Measurements from ENCODE around the gene CHRM4. TPM values are rescaled to one million over a fixed set of nuclear protein-coding genes. Genes with fewer than 3 reads are reported as not detected.

The CHRM4 gene
- total and polyA plus RNA-seq, 2 of the 13 experiments (the other 11 are each of a cell fraction or from before 2014, with no cell fraction given) = 0.13 to 0.21 TPM

DNA sequence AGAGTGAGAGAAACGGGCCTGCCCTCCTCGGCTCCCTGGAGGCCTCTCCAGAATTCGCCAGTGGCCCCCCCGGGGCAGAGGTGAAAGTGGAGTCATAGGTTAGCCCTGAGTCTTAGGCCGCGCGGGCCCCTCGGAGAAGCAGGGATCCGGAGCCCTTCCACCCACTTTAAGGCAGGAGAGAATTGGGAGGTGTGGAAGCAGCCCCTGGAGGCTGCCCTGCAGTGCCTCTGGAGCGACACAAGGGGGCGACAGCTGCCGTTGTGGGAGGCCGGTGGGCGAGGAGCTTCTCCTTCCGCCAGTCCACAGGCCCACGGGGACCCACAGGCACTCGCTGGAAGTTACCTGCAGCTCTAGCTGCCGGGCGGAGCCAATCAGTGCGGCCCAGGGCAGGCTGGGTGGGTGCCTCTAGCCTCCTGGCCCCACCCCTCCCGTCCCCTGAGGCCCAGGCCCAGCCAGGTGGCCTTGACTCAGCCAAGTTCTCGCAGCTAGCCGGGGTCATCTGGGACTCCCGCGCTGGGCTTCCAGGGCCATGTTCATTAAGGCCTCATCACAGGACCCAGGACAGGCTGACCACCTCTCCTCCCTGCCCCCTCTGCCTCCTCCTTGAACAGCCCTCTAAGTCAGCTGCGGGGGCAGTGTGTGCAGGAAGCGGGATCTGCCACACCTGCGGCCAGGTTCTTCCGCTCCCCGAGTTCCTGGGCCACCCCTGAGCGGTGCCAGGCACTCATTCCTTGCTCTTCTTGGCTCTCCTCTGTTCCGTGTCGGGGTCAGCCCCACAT lies 39.3 kb downstream of the CHRM4 start (continued):
- TF ChIP-seq STAG1 (CRISPR knock-in tag; IDR thresholded peaks at IDR 0.05) = peak; percentile 41

DNA sequence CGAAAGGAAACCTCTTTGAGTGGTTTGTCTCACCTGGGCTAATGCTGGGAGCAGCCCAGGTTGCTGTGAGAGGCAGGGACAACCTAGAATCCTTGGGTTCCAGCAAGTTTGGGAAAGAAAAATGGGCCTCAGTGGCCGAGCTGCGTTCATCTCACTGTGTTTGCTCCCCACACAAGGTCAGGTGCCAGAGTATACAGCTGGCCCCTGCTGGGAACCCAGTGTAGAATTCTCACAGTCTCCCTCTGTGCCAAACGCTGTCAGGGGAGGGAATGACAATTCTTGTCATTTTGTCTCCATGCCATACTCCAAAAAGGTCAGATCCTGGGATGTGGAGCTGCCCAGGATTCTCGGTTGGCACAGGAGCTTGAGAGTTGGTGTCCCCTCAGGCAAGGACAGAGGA lies 40.0 kb downstream of the CHRM4 start:
- no peak overlapping the region for H3K4me2 ChIP-seq (ENCODE audit: low read depth, low read length)
- H3K4me3 ChIP-seq (replicated peaks in 1 of 3; ENCODE audit: insufficient read depth in 1 of 3, low read depth in 2 of 3, low read length in 3 of 3) = no peak overlapping the region
- no peak overlapping the region for H3K27ac ChIP-seq (ENCODE audit: extremely low read length, insufficient read depth, low read length)
- H2AFZ ChIP-seq (ENCODE audit: low read length) = no peak overlapping the region
- no peak for DNase-seq (ENCODE audit: low spot score)
- no peaks in the 10 kb centered on the region for H4K20me1 ChIP-seq (ENCODE audit: insufficient read depth, low read length)
- H3K9ac ChIP-seq (ENCODE audit: insufficient read depth, low read depth, low read length) = no peak overlapping the region
- intact Hi-C loops (cut with micrococcal nuclease; ENCODE audit: unreplicated experiment) (no loop called here), in situ Hi-C loops (cut with HindIII; ENCODE audit: extremely low pct_ligation_motif_present, low pct_unique_long_range_greater_than_20kb) (no loop called here)
- no peaks in the 10 kb centered on the region for H3K9me3 ChIP-seq (ENCODE audit: low read length)
- H3K36me3 ChIP-seq (replicated peaks in 1 of 2; ENCODE audit: control insufficient read depth in 1 of 2, insufficient read depth in 2 of 2, low read length in 2 of 2) = 0 out of 5 replicates have a peak, but pooled peaks cover 0 to 9% of the 10 kb centered on the region in 2 experiments
- peaks cover 44% of the 10 kb centered on the region for H3K4me1 ChIP-seq (ENCODE audit: insufficient read depth, low read length)
- 94% methylated on average over 3 of the region's 5 CpGs for WGBS (ENCODE audit: low lambda C conversion rate)
- BruUV-seq (replicated peaks) = no TSS peak
- peaks cover 12% of the 10 kb centered on the region for H3K79me2 ChIP-seq (ENCODE audit: insufficient read depth, low read length)
- CTCF ChIA-PET (ENCODE audit: low intra/inter-chr PET ratio, low total read pairs) = no interaction called here
- ATAC-seq = no peak
- peaks cover 0 to 2% of the 10 kb centered on the region in 2 experiments; a peak in 2 of 5 replicates for H3K27me3 ChIP-seq (ENCODE audit: control insufficient read depth in 1 of 2, insufficient read depth in 2 of 2, low read length in 2 of 2)
- FAIRE-seq = no peak
- TF ChIP-seq, protein P1, sequence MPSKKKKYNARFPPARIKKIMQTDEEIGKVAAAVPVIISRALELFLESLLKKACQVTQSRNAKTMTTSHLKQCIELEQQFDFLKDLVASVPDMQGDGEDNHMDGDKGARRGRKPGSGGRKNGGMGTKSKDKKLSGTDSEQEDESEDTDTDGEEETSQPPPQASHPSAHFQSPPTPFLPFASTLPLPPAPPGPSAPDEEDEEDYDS (CRISPR knock-in tag; IDR thresholded peaks at IDR 0.05) = no peak
- TF ChIP-seq, protein P2, sequence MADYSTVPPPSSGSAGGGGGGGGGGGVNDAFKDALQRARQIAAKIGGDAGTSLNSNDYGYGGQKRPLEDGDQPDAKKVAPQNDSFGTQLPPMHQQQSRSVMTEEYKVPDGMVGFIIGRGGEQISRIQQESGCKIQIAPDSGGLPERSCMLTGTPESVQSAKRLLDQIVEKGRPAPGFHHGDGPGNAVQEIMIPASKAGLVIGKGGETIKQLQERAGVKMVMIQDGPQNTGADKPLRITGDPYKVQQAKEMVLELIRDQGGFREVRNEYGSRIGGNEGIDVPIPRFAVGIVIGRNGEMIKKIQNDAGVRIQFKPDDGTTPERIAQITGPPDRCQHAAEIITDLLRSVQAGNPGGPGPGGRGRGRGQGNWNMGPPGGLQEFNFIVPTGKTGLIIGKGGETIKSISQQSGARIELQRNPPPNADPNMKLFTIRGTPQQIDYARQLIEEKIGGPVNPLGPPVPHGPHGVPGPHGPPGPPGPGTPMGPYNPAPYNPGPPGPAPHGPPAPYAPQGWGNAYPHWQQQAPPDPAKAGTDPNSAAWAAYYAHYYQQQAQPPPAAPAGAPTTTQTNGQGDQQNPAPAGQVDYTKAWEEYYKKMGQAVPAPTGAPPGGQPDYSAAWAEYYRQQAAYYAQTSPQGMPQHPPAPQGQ (CRISPR knock-in tag; IDR thresholded peaks at IDR 0.05; ENCODE audit: borderline replicate concordance) = no peak
- no peak for TF ChIP-seq GFI1 (CRISPR knock-in tag; IDR thresholded peaks at IDR 0.05; ENCODE audit: borderline replicate concordance)
- no peak for TF ChIP-seq PHF21A (CRISPR knock-in tag; IDR thresholded peaks at IDR 0.05)
- TF ChIP-seq, protein P3, sequence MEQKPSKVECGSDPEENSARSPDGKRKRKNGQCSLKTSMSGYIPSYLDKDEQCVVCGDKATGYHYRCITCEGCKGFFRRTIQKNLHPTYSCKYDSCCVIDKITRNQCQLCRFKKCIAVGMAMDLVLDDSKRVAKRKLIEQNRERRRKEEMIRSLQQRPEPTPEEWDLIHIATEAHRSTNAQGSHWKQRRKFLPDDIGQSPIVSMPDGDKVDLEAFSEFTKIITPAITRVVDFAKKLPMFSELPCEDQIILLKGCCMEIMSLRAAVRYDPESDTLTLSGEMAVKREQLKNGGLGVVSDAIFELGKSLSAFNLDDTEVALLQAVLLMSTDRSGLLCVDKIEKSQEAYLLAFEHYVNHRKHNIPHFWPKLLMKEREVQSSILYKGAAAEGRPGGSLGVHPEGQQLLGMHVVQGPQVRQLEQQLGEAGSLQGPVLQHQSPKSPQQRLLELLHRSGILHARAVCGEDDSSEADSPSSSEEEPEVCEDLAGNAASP (CRISPR knock-in tag; IDR thresholded peaks at IDR 0.05; ENCODE audit: borderline replicate concordance) = no peak
- TF ChIP-seq RFX3 (CRISPR knock-in tag; IDR thresholded peaks at IDR 0.05) = no peak
- TF ChIP-seq, protein P4, sequence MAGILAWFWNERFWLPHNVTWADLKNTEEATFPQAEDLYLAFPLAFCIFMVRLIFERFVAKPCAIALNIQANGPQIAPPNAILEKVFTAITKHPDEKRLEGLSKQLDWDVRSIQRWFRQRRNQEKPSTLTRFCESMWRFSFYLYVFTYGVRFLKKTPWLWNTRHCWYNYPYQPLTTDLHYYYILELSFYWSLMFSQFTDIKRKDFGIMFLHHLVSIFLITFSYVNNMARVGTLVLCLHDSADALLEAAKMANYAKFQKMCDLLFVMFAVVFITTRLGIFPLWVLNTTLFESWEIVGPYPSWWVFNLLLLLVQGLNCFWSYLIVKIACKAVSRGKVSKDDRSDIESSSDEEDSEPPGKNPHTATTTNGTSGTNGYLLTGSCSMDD (CRISPR knock-in tag; IDR thresholded peaks at IDR 0.05) = no peak
- no peak for TF ChIP-seq ZNF441 (CRISPR knock-in tag; IDR thresholded peaks at IDR 0.05; ENCODE audit: borderline replicate concordance)
- TF ChIP-seq KDM5A (IDR thresholded peaks at IDR 0.05; ENCODE audit: borderline replicate concordance, low read length) = no peak
- TF ChIP-seq SSRP1 (CRISPR knock-in tag; IDR thresholded peaks at IDR 0.05) = no peak
- no peak for TF ChIP-seq SMARCE1 (IDR thresholded peaks at IDR 0.05; ENCODE audit: borderline replicate concordance)
- TF ChIP-seq HHEX (CRISPR knock-in tag; IDR thresholded peaks at IDR 0.05) = no peak
- TF ChIP-seq, protein P5, sequence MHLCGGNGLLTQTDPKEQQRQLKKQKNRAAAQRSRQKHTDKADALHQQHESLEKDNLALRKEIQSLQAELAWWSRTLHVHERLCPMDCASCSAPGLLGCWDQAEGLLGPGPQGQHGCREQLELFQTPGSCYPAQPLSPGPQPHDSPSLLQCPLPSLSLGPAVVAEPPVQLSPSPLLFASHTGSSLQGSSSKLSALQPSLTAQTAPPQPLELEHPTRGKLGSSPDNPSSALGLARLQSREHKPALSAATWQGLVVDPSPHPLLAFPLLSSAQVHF (CRISPR knock-in tag; IDR thresholded peaks at IDR 0.05) = no peak
- no peak for TF ChIP-seq ZMYM3 (CRISPR knock-in tag; IDR thresholded peaks at IDR 0.05)
- no peak for TF ChIP-seq SMC3 (IDR thresholded peaks at IDR 0.05; ENCODE audit: low read length)
- TF ChIP-seq RFX5 (IDR thresholded peaks at IDR 0.05; ENCODE audit: low read depth, low read length) = no peak
- no peak for TF ChIP-seq POLR2A (IDR thresholded peaks at IDR 0.05; ENCODE audit: insufficient read depth in 1 of 2, low read depth in 2 of 2, low read length in 2 of 2)
- no peak for TF ChIP-seq SRSF1 (optimal IDR thresholded peaks at IDR 0.05; ENCODE audit: low read depth, low read length)
- POLR2A ChIA-PET = no interaction called here
